GM18861 (cell line): ENCODE data around the gene ANKRD1.
"Not testable (repeated sequence)": the region's sequence is repeated elsewhere in the genome, so short reads cannot be mapped to it uniquely, and the experiment has no call there.

Experiments used
- ATAC-seq: cut with Tn5 transposase; IDR thresholded peaks from one replicate; pipeline ENCODE4 v1.9.1; 2021; ENCODE audit not compliant: unreplicated experiment

ANKRD1 gene

GRCh38 chr10:90912854-90913479, 7.9 kb downstream of the ANKRD1 start:
- ATAC-seq: no peak

GRCh38 chr10:90912174-90912573, 8.7 kb downstream of the ANKRD1 start:
- no peak for ATAC-seq

GRCh38 chr10:90911133-90912051, 9.5 kb downstream of the ANKRD1 start:
- ATAC-seq: peak; percentile 77

GRCh38 chr10:90906596-90906995, 14.3 kb downstream of the ANKRD1 start:
- ATAC-seq: no peak

- peak; percentile 47 for ATAC-seq
Observed at GRCh38 chr10:90905925-90906324, 15.0 kb downstream of the ANKRD1 start.

GRCh38 chr10:90896916-90897315, 24.0 kb downstream of the ANKRD1 start:
- ATAC-seq: not testable (repeated sequence)

- ATAC-seq: no peak
Observed at GRCh38 chr10:90893190-90893589, 27.7 kb downstream of the ANKRD1 start.

GRCh38 chr10:90890347-90890746, 30.5 kb downstream of the ANKRD1 start:
- ATAC-seq: no peak

GRCh38 chr10:90889636-90890035, 31.3 kb downstream of the ANKRD1 start:
- ATAC-seq: no peak

GRCh38 chr10:90888387-90888786, 32.5 kb downstream of the ANKRD1 start:
- ATAC-seq: no peak

- no peak for ATAC-seq
Observed at GRCh38 chr10:90887555-90887954, 33.3 kb downstream of the ANKRD1 start.

GRCh38 chr10:90885176-90885575, 35.7 kb downstream of the ANKRD1 start:
- ATAC-seq: no peak

- ATAC-seq: no peak
Observed at GRCh38 chr10:90884431-90884830, 36.5 kb downstream of the ANKRD1 start.

- ATAC-seq: not testable (repeated sequence)
Observed at GRCh38 chr10:90880059-90880719, 40.7 kb downstream of the ANKRD1 start.

GRCh38 chr10:90879062-90879461, 41.8 kb downstream of the ANKRD1 start:
- no peak for ATAC-seq

GRCh38 chr10:90872648-90873020, 48.3 kb downstream of the ANKRD1 start:
- no peak for ATAC-seq

- ATAC-seq: peak; percentile 96
Observed at GRCh38 chr10:90871766-90872647, 48.9 kb downstream of the ANKRD1 start, which contains the start of gene RPP30. Gene RPP30 (plus strand): TSS chr10:90871974. CDS start chr10:90871987, 13 bp downstream.

GRCh38 chr10:90871279-90871765, 49.6 kb downstream of the ANKRD1 start:
- ATAC-seq: peak; percentile 33

- no peak for ATAC-seq
Observed at GRCh38 chr10:90866050-90866598, 54.8 kb downstream of the ANKRD1 start.

GRCh38 chr10:90865401-90865800, 55.5 kb downstream of the ANKRD1 start:
- ATAC-seq: no peak
